K562 (cell line): ENCODE data around the gene SELENOI. TPM values are rescaled to one million over a fixed set of nuclear protein-coding genes. Genes with fewer than 3 reads are reported as not detected.

ENCODE experiments used
- ATF4 ChIP-seq: fragments of 450-650 bp; formaldehyde crosslinking; IDR thresholded peaks from 2 replicates; pipeline ENCODE4 v1.4.0; 2022; ENCODE audit warnings: mild to moderate bottlenecking, moderate library complexity
- BHLHE40 ChIP-seq: IDR thresholded peaks from 2 replicates; pipeline ENCODE4 v1.6.1; 2011; ENCODE audit warnings: low read length, improper control_type of control experiment
- ELF4 ChIP-seq: fragments of 450-650 bp; formaldehyde crosslinking; IDR thresholded peaks from 2 replicates; pipeline ENCODE4 v1.4.0; 2022; ENCODE audit warnings: missing genetic modification characterization
- FIP1L1 ChIP-seq: fragments of 200-400 bp; formaldehyde crosslinking; IDR thresholded peaks from 2 replicates; pipeline ENCODE4 v1.6.1; 2018; ENCODE audit warnings: mild to moderate bottlenecking, low read depth, low read length; ENCODE audit not compliant: poor library complexity, severe bottlenecking
- GABPB2 ChIP-seq: fragments of 250-450 bp; sonication (Bioruptor Pico); conservative IDR thresholded peaks from 2 replicates; pipeline ENCODE4 v1.5.1; 2021; ENCODE audit warnings: mild to moderate bottlenecking
- MAX ChIP-seq: sonication (generic); formaldehyde crosslinking; IDR thresholded peaks from 2 replicates; pipeline ENCODE4 v1.9.0; 2022; ENCODE audit warnings: mild to moderate bottlenecking, missing genetic modification reagents
- POLR3G ChIP-seq: IDR thresholded peaks from 2 replicates; pipeline ENCODE4 v1.6.1; 2011; ENCODE audit not compliant: insufficient read length, insufficient replicate concordance; ENCODE audit errors: extremely low read depth
- RBM14 ChIP-seq: fragments of 200-400 bp; formaldehyde crosslinking; IDR thresholded peaks from 2 replicates; pipeline ENCODE4 v1.6.1; 2018; ENCODE audit warnings: low read depth, mild to moderate bottlenecking, low read length, moderate library complexity, borderline replicate concordance; ENCODE audit not compliant: insufficient read depth
- RBM22 ChIP-seq: fragments of 200-400 bp; formaldehyde crosslinking; IDR thresholded peaks from 2 replicates; pipeline ENCODE4 v1.6.1; 2018; ENCODE audit warnings: low read length, low read depth; ENCODE audit not compliant: poor library complexity, severe bottlenecking
- SMARCA4 ChIP-seq: fragments of 450-650 bp; IDR thresholded peaks from 2 replicates; pipeline ENCODE4 v1.6.1; 2016
- SMARCC2 ChIP-seq: fragments of 450-650 bp; IDR thresholded peaks from 2 replicates; pipeline ENCODE4 v1.6.1; 2017; ENCODE audit warnings: antibody characterized with exemption, moderate library complexity, mild to moderate bottlenecking, low read depth
- SREBF1 ChIP-seq: fragments of 150-350 bp; IDR thresholded peaks from 2 replicates; pipeline ENCODE4 v1.6.1; 2014; ENCODE audit warnings: antibody characterized with exemption, low read depth, low read length, borderline replicate concordance
- TAF15 ChIP-seq: fragments of 200-400 bp; formaldehyde crosslinking; IDR thresholded peaks from 2 replicates; pipeline ENCODE4 v1.6.1; 2017; ENCODE audit warnings: mild to moderate bottlenecking, low read depth, low read length, moderate library complexity
- TCF3 ChIP-seq: sonication (generic); formaldehyde crosslinking; IDR thresholded peaks from 2 replicates; pipeline ENCODE4 v1.4.0; 2020; ENCODE audit warnings: mild to moderate bottlenecking, missing genetic modification reagents
- TCFL5 ChIP-seq: fragments of 250-450 bp; sonication (Bioruptor Pico); conservative IDR thresholded peaks from 2 replicates; pipeline ENCODE4 v1.6.1; 2021; ENCODE audit warnings: mild to moderate bottlenecking, moderate library complexity, matching md5 sums
- THRAP3 ChIP-seq: fragments of 450-650 bp; IDR thresholded peaks from 2 replicates; pipeline ENCODE4 v1.6.1; 2016; ENCODE audit warnings: mild to moderate bottlenecking, inconsistent platforms, borderline replicate concordance
- U2AF1 ChIP-seq: fragments of 200-400 bp; formaldehyde crosslinking; optimal IDR thresholded peaks from 2 replicates; pipeline ENCODE3; 2017; ENCODE audit warnings: mild to moderate bottlenecking, low read depth, low read length, moderate library complexity
- ZNF639 ChIP-seq, 2 experiments: fragments of 200-800 bp in 1 of 2; sonication (Bioruptor generic) in 1 of 2; sonication (generic) in 1 of 2; formaldehyde crosslinking in 1 of 2; IDR thresholded peaks in 1 of 2; conservative IDR thresholded peaks in 1 of 2; 2 replicates each; pipeline versions ENCODE4 v1.5.0 to v1.6.1; 2016 to 2020; ENCODE audit warnings: missing compliant biosample characterization in 1 of 2, missing genetic modification characterization in 1 of 2, missing genetic modification reagents in 1 of 2
- ZNF75A ChIP-seq: fragments of 450-650 bp; formaldehyde crosslinking; IDR thresholded peaks from 2 replicates; pipeline ENCODE4 v1.4.0; 2020; ENCODE audit warnings: mild to moderate bottlenecking
- ZZZ3 ChIP-seq: fragments of 450-650 bp; IDR thresholded peaks from 2 replicates; pipeline ENCODE4 v1.6.1; 2016; ENCODE audit warnings: antibody characterized with exemption, mild to moderate bottlenecking, moderate library complexity
- polyA plus RNA-seq, 8 experiments: library from polyadenylated mRNA; depleted of rRNA in 4 of 8; stranded (reverse) in 5 of 8; unstranded in 3 of 8; fragments of >200 nt; fragmentation: Nextera tagmentation in 2 of 8; fragmentation: Illumina TruSeq in 1 of 8; extraction: Ambion mirVana in 2 of 8; extraction: Trizol in 1 of 8; gene quantifications; 2 replicates each; pipeline versions ENCODE4 v1.2.1 to v1.2.3, GENCODE V29; 2011 to 2014; ENCODE audit warnings: inconsistent platforms in 1 of 8, missing spikeins in 1 of 8
- total RNA-seq, 7 experiments: library from RNA; depleted of rRNA in 6 of 7; stranded (reverse); fragments of >200 nt in 6 of 7; fragmentation: Illumina TruSeq in 2 of 7; extraction: Trizol in 2 of 7; gene quantifications; 2 replicates each; pipeline versions ENCODE4 v1.2.1 to v1.2.3, GENCODE V29; 2011 to 2021; ENCODE audit warnings: low replicate concordance in 1 of 7
- TF ChIP-seq, protein P1 (sequence below): sonication (generic); formaldehyde crosslinking; IDR thresholded peaks from 2 replicates; pipeline ENCODE4 v1.8.0; 2023; ENCODE audit warnings: mild to moderate bottlenecking, missing genetic modification reagents

The SELENOI gene
- total and polyA plus RNA-seq, 9 of the 15 experiments (the other 6 are each of a cell fraction or from before 2014, with no cell fraction given) = 9.6 to 46.9 (median 24.4) TPM

DNA sequence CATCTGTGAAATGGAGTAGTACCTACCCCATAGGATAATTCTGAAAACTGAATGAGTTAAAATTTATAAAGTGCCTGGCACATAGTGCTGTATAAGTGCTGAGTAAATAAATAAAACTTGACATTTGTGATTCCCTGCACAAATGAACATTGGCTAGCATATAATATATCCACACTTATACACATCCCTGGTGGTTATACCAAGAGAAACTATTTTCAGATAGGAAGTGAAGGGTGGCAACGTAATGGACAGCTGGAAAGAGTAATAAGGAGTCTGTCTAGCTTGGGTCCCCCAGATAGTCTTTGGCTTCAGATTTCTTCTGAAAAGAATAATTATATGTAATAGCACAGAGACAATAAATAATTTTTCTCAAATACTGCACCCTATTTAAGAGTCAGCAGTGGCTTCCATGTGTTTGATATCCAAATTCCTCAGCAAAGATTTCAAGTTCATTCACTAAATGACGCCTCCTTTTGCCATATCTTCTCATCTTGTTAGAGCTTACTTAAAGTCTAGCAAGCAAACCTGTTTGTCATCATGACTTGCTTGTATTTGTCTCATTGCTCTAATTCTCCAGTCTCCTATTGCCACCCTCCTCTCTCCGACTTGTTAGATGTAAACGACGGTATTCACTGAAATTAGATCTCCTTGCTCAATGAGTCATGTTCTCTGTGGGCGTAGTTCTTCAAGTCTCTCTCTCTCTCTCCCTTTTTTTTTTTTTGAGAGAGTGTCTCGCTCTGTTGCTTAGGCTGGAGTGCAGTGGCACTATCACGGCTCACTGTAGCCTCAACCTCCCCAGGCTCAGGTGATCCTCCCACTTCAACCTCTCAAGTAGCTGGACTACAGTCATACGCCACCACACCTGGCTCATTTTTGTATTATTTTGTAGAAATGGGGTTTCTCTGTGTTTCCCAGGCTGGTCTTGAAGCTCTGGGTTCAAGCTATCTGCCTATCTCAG, 9.4 kb downstream of the SELENOI start (continued):
- TF ChIP-seq TAF15 (no peak), ZNF639 (CRISPR knock-in tag; conservative IDR thresholded peaks at IDR 0.05 in 1 of 2, IDR thresholded peaks at IDR 0.05 in 1 of 2) (no peak), ZNF75A (no peak), ELF4 (0 out of 2 replicates have a peak, but pooled peaks have one; percentile 39), SMARCC2 (peak; percentile 91), TCF3 (CRISPR knock-in tag) (peak; percentile 39), TCFL5 (CRISPR knock-in tag) (no peak), BHLHE40 (no peak), SREBF1 (no peak), MAX (no peak), POLR3G (no peak), THRAP3 (no peak), FIP1L1 (no peak), ATF4 (CRISPR knock-in tag) (no peak), RBM14 (no peak), U2AF1 (no peak), ZZZ3 (no peak), RBM22 (no peak), SMARCA4 (peak; percentile 98), GABPB2 (CRISPR knock-in tag) (no peak)
- TF ChIP-seq, protein P1, sequence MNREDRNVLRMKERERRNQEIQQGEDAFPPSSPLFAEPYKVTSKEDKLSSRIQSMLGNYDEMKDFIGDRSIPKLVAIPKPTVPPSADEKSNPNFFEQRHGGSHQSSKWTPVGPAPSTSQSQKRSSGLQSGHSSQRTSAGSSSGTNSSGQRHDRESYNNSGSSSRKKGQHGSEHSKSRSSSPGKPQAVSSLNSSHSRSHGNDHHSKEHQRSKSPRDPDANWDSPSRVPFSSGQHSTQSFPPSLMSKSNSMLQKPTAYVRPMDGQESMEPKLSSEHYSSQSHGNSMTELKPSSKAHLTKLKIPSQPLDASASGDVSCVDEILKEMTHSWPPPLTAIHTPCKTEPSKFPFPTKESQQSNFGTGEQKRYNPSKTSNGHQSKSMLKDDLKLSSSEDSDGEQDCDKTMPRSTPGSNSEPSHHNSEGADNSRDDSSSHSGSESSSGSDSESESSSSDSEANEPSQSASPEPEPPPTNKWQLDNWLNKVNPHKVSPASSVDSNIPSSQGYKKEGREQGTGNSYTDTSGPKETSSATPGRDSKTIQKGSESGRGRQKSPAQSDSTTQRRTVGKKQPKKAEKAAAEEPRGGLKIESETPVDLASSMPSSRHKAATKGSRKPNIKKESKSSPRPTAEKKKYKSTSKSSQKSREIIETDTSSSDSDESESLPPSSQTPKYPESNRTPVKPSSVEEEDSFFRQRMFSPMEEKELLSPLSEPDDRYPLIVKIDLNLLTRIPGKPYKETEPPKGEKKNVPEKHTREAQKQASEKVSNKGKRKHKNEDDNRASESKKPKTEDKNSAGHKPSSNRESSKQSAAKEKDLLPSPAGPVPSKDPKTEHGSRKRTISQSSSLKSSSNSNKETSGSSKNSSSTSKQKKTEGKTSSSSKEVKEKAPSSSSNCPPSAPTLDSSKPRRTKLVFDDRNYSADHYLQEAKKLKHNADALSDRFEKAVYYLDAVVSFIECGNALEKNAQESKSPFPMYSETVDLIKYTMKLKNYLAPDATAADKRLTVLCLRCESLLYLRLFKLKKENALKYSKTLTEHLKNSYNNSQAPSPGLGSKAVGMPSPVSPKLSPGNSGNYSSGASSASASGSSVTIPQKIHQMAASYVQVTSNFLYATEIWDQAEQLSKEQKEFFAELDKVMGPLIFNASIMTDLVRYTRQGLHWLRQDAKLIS = peak; percentile 62; the same call in 1 of the 2 replicates
